Skin of body (tissue), 2 donors: ENCODE results near the gene INTS6. TPM values are rescaled to one million over a fixed set of nuclear protein-coding genes. Genes with fewer than 3 reads are reported as not detected.

Source experiments
- DNase-seq: peaks from one replicate; lab custom pipeline; 2025; lab: John Stamatoyannopoulos, UW
- total RNA-seq: library from RNA; depleted of rRNA; stranded (reverse); fragments of >200 nt; gene quantifications from one replicate; pipeline ENCODE4 v1.2.3, GENCODE V29; 2014

INTS6 gene
- total RNA-seq, 1 donor from 2014 or later, result 44.3 TPM

DNA sequence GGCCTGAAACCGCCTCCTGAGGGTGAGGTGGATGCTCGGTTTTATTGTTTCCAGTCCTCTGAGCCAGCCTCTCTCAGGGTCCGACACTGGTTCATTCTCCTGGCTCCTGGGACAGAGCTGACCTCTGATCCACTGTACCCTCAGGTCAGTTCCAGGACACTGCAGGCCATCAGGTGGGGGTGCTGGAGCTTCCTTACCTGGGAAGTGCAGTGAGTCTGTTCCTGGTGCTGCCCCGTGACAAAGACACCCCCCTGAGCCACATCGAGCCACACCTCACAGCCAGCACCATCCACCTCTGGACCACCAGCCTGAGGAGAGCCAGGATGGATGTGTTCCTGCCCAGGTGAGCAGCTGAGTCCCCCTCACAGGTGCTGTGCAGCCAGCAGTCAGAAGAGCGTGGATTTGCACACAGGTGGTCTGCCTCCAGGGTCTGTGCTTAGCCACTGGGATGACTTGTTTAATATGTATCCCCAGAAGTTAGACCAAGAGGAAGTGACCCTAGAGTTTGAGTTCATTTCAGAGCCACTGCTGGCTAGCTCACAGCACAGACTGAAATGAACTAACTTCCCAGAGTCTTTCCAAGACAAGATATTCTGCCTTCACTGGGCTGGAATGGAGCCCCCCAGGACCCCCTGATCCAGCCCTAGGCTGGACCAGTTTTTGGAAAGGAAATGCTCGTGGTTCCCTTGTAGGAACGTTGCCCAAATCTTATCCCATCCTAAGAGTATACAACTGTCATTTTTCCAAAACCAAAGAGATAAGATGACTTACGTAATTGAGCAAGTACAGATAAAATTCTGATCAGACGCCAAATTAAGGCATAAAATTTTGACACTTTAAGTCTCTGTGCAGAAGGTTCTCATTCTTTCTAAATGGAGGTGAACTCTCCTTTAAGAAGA, 104.5 kb downstream of the INTS6 start:
- no peak for DNase-seq

DNA sequence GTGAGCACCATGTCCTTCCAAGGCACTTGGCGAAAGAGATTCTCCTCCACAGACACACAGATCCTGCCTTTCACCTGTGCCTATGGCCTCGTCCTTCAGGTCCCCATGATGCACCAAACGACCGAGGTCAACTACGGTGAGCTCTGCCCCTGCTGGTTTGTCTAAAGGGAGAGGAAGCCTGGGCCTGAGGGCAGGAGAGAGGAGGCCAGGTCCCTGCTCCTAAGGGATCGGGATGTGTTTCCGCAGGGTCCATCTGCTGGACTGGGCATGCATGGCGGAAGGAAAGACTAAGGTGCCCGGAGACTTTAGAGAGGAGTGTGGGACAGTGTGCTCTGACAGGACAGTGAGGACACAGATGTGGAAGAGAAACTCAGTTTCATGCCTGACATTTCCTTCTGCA, 105.7 kb downstream of the INTS6 start:
- no peak for DNase-seq

DNA sequence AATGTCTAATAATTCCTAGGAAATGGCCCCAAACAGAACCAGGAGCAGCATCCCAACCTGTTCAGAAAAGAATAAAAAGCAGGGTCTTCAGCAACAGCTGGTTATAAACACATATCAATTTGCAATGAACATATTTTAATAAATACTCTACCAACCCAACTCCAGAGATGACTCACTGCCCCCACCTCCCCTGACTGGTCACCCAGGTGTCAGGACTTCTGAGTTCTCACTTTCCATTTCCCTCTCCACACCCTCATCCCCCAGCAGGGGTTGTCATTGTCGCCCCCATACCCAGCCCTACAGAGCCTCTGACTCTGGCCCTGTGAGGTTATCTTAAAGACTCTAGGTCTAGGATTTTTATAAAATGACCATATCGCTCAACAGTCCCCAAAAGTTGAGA, 106.4 kb downstream of the INTS6 start:
- DNase-seq, result no peak

GRCh38 chr13:51343475-51343874, 109.4 kb downstream of the INTS6 start:
- peak; percentile 45 for DNase-seq

- no peak for DNase-seq
Measured at GRCh38 chr13:51342706-51343105, 110.1 kb downstream of the INTS6 start.

GRCh38 chr13:51341791-51342190, 111.0 kb downstream of the INTS6 start:
- DNase-seq, result no peak

DNA sequence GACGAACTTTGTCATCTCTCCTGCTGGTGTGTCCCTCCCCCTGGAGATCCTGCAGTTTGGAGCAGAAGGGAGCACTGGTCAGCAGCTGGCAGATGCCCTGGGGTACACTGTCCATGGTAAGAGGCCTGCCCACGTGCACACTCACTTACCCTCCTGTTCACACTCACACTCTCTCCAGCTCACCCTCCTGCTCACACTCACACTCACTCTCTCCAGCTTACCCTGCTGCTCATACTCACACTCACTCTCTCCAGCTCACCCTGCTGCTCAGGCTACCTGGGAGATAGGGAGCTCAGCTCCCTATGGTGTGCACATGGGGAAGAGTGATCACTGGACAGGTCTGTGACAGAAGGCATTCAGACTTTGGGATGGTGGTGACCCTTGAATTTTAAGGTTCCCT, 111.6 kb downstream of the INTS6 start:
- DNase-seq, result no peak

DNA sequence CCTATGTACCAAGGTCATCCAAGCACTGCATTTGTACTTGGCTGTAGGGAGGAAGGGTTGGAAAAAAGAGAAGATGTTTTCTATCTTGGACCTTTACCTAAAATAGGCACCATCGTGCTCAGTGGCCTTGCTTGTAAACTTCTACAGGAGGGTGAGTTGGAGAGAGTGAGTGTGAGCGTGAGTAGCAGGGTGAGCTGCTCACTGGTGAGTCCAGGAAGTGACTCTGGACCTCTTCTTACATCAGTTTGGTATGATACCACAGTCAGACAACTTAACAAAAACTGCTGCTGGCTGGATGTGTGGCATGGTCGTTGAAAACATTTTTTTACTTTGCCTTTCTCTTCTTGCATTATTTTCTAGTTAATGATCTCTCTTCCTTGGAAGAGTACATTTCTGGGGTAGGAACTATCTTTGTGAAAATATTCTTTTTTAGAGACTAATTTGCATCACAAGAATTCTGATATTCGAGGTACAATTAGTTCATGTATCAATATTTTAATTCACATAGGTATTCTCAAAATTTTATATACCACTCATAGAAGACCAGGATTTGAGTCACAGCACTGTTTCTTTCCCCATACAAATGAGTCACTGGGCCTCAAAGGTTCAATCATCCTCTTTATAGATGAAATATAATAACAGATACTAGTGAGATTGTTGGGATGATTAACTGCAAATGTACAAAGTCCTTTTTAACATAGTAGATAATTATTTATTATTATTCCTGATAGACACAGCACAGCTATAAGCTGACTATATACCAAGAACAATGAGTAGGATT, 112.7 kb downstream of the INTS6 start:
- DNase-seq, result no peak

DNA sequence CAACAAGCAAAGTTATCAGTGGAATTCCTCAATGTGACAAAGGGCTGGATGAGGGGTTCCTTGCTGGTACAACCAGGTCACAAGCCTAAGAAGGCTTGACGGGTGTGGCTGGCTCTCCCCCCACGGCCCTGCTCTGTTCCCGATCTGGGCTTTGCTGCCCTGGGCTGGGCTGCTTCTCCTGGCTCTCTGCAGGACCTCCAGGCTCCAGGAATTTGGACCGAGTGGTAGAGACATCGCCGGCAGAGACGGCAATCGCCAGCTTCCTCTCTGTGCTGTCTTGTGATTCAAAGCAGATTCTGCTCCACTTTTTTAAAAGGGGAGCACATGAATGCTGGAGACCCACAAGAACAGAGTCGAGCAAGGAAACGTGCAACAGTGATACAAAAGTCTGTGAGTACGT, 113.5 kb downstream of the INTS6 start, which contains the start of gene SERPINE3:
SERPINE3 (plus strand) TSS at position 338 of the 400 bp plus-strand sequence. CDS start 1,401 bp downstream, outside the sequence.
- no peak for DNase-seq

DNA sequence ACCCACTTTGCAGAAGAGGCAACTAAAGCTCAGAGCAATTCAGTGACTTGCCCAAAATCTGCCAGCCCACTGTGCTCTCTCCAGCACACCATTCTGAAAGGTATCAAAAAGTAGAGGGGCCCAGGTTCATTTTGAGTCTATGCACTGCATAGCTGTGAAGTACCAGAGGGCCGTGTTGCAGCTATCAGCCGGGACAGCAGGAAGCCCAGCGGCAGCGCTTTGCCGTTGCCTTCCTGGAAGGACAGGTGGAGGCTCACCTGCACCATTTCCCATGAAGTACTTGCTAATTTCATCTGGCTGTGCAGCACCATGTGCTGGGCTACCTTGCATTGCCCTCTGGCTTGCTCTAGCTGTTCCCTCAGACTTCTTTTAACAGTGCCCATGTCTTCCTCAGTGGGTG, 116.1 kb downstream of the INTS6 start:
- DNase-seq, result no peak

GRCh38 chr13:51333826-51334225, 119.0 kb downstream of the INTS6 start:
- DNase-seq, result no peak

DNA sequence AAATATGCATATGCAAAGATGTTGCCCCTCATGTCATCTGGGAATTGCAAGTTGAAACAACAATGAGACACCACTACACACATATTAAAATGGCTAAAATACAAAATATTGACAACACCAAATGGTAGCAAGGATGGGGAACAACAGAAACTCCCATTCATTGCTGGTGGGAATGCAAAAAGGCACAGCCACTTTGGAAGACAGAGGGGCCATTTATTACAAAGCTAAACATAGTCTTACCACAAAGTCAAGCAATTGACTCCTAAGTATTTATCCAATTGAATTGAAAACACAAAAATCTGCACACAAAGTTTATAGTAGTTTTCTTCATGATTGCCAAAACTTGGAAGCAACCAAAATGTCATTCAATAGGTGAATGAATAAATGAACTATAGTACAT, 119.4 kb downstream of the INTS6 start:
- no peak for DNase-seq

DNA sequence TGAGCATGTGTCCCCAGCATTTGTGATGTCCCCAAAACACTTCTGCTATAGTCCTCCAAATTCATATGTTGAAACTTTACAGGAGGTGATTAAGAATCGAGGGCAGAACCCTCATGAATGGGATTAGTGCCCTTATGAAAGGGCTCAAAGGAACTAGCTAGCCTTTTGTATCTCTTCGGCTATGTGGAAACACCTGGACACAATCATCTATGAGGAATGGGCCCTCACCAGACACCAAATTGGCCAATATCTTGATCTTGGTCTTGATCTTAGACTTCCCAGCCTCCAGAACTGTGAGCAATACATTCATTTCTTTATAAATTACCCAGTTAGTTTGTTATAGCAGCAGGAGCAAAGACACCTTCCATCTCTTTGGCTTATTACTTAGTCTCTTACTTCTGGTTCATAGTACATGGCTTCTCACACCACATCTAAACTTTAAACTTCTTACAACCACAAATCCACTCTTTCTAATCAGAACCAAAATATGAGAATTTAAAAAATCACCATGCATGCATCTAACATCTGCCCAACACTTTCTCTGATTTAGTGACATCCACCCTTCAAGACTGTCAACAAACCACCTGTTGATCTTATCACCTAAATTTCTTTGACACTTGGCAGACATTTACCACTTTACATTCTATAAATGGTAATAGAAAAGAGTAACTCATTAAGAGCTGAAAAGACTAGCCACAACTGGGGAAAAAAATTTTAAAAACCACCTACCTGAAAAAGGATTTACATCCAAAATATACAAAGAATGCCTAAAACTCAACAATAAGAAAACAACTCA, 120.1 kb downstream of the INTS6 start:
- no peak for DNase-seq

DNA sequence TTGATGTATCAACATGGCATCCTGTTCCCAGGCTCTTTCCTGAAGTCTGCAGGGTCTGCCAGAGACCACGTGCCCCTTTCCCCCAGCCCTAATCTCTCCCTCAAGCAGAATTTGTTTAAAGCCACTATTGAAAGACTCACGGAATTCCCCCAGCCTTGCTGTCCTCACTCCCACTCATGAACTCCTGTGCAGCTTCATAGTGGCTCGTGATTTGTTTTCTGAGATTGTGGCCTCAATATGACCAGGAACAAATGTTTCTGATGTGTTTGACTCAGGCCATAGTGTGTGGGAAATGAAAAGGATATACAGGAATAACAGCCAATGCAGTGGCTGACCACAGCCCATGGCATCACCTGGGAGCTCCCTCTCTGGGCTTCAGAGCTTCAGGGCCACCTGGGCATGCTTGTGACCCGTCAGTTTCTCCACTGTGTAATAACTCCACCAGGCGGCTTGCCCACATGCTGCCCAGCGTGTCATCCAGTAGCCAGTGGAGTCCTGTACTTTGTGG, 121.4 kb downstream of the INTS6 start:
- no peak for DNase-seq

DNA sequence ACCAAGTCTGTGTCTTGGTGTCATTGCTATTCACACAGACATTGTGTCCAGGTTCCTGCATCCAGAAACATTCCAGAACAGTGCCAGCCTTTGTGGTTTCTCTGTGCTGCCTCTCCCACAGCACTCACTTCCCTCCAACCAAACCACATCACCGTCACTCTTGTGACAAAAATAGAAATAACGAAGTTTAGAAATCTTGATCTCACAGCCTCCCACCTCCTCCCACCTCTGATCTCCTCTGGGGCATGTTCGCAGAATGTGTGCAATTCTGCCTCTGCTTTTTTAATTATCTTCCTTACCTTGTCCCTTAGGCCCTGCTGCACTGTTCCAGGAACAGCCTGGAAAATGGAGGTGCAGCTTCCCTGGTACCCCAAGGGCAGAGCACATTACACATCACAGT, 122.0 kb downstream of the INTS6 start:
- DNase-seq, result no peak

GRCh38 chr13:51329606-51330005, 123.2 kb downstream of the INTS6 start:
- no peak for DNase-seq

DNA sequence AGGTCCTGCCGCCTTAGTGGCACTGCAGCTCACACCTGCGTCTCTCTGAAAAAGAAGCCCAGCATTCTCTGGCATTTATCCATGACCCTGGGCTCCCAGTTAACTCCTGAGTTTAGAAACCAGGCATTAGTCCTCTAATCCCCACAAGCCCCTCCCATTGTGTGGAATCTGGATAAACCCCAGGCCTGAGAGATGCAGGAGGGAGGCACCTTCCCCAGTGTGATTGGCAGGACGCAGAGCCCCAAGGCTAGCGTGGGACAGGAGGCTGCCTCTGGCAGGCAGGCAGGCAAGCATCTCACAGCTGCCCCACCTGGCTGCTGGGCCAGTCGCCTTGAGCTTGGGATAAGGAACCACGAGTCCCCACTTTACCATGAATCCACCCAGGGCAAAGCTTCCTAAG, 124.3 kb downstream of the INTS6 start:
- no peak for DNase-seq

DNA sequence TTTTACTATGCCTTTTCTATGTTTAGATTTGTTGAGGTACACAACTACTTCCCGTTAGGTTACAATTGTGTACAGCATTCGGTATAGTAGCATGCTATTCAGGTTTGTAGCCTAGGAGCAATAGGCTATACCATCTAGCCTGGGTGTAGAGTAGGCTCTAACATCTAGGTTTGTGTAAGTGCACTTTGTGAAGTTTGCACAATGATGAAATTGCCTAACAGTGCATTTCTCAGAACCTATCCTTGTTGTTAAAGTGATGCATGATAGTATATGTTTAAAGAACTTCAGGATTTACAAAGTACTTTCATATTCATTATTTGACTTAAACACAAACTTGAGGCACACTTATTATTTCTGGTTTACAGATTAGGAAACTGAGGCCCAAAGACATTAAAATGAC, 124.9 kb downstream of the INTS6 start:
- DNase-seq, result no peak

DNA sequence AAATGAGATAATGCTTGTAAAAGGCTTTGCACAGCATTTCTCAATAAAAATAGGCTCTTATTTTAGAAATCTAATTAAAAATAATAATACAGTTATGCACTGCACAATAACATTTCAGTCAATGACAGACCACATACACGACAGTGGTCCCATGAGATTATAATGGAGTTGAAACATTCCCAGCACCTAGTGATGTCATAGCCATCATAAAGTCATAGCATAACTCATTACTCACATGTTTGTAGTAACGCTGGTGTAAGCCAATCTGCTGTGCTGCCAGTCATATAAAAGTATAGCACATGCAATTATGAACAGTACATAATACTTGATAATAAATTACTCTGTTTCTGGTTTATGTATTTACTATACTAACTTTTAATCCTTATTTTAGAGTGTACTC, 126.1 kb downstream of the INTS6 start:
- no peak for DNase-seq

DNA sequence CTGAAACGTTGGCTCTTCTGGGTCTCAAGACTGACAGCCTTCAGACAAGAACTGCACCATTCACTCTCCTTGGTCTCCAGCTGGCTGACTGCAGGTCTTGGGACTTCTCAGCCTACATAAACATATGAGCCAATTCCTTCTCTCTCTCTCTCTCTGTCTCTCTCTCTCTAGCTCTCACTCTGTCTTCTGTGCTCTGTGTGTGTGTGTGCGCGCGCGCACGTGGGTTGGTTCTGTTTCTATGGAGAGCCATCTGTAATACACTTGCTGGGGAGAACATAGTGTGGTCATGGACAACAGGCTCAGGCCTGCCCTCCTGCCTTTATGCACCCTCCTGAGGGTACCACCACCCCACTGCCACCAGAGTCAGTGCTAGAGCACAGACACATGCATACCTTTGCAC, 127.0 kb downstream of the INTS6 start:
- DNase-seq, result no peak

DNA sequence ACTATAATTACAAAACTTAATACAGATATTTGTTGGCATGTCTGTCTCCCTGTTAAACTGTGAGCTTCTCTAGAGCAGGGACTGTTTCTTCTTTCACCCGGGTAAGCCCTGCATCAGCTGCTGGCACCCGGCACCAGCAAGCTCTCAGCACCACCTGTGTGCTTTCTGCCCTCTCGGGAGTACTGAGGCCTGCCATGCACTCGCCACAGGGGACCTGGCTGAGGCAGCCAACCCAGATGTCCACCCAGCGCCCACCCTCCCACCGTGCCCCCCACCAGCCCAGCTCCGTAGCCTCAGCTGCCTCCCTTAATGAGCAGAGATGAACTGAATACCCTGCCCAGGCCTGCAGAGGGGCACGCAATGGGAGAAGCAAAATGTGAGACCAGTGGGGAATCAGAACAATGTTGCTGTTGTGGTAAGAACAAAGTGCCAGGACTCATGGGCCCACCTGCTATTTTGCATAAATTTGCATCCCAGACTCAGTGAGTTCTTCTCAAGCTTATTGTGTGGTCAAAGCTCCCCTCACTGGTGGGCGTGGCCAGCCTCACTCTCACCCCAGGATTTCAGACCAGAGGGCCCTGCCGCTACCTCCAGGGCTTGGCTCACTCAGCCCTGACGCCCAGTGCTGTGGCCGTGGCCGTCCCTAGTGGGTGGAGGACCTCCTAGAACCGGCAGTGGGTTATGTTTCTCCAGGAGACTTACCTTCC, 128.0 kb downstream of the INTS6 start:
- no peak for DNase-seq
